ENCODE results near the gene RGS10.
A peak's percentile ranks its signal among the peaks of the same experiment; 100 is the strongest.
"Not testable (repeated sequence)": the region's sequence is repeated elsewhere in the genome, so short reads cannot be mapped to it uniquely, and the experiment has no call there.

The RGS10 gene

GRCh38 chr10:119466655-119467054 lies 75.9 kb downstream of the RGS10 start:
- TF ChIP-seq CTCF (IDR thresholded peaks at IDR 0.05; ENCODE audit: extremely low read depth, insufficient read depth, missing control alignments): no peak
- in situ Hi-C loops (cut with MboI; ENCODE audit: low pct_unique_long_range_greater_than_20kb, low sequenced_read_pairs, unreplicated experiment): no loop called here
- no peak for DNase-seq (ENCODE audit: low spot score)

GRCh38 chr10:119466076-119466475 lies 76.4 kb downstream of the RGS10 start:
- no peak for TF ChIP-seq CTCF (IDR thresholded peaks at IDR 0.05; ENCODE audit: extremely low read depth, insufficient read depth, missing control alignments)
- in situ Hi-C loops (cut with MboI; ENCODE audit: low pct_unique_long_range_greater_than_20kb, low sequenced_read_pairs, unreplicated experiment): no loop called here
- DNase-seq (ENCODE audit: low spot score): no peak

GRCh38 chr10:119465085-119465484 lies 77.4 kb downstream of the RGS10 start:
- DNase-seq (ENCODE audit: low spot score): no peak
- in situ Hi-C loops (cut with MboI; ENCODE audit: low pct_unique_long_range_greater_than_20kb, low sequenced_read_pairs, unreplicated experiment): no loop called here
- TF ChIP-seq CTCF (IDR thresholded peaks at IDR 0.05; ENCODE audit: extremely low read depth, insufficient read depth, missing control alignments): no peak

- in situ Hi-C loops (cut with MboI; ENCODE audit: low pct_unique_long_range_greater_than_20kb, low sequenced_read_pairs, unreplicated experiment); DNase-seq (ENCODE audit: low spot score): not testable (repeated sequence)
Observed at GRCh38 chr10:119463195-119463594, 79.3 kb downstream of the RGS10 start.

- no peak for TF ChIP-seq CTCF (IDR thresholded peaks at IDR 0.05; ENCODE audit: extremely low read depth, insufficient read depth, missing control alignments)
- in situ Hi-C loops (cut with MboI; ENCODE audit: low pct_unique_long_range_greater_than_20kb, low sequenced_read_pairs, unreplicated experiment): no loop called here
- DNase-seq (ENCODE audit: low spot score): no peak
Observed at GRCh38 chr10:119462773-119463172, 79.7 kb downstream of the RGS10 start.

- in situ Hi-C loops (cut with MboI; ENCODE audit: low pct_unique_long_range_greater_than_20kb, low sequenced_read_pairs, unreplicated experiment): no loop called here
- no peak for DNase-seq (ENCODE audit: low spot score)
- no peak for TF ChIP-seq CTCF (IDR thresholded peaks at IDR 0.05; ENCODE audit: extremely low read depth, insufficient read depth, missing control alignments)
Observed at GRCh38 chr10:119461923-119462322, 80.6 kb downstream of the RGS10 start.

GRCh38 chr10:119461380-119461779 lies 81.1 kb downstream of the RGS10 start:
- peak; percentile 56 for DNase-seq (ENCODE audit: low spot score)
- TF ChIP-seq CTCF (IDR thresholded peaks at IDR 0.05; ENCODE audit: extremely low read depth, insufficient read depth, missing control alignments): no peak
- in situ Hi-C loops (cut with MboI; ENCODE audit: low pct_unique_long_range_greater_than_20kb, low sequenced_read_pairs, unreplicated experiment): no loop called here

Data from GM13977 (cell line).